Karpas-422 (cell line): ENCODE results near the gene RPRM. TPM values are rescaled to one million over a fixed set of nuclear protein-coding genes. Genes with fewer than 3 reads are reported as not detected.
"Not testable (repeated sequence)": the region's sequence is repeated elsewhere in the genome, so short reads cannot be mapped to it uniquely, and the experiment has no call there.

Experiments
- DNase-seq: peaks from one replicate; pipeline ENCODE4 v3.0.0-alpha.2; 2015
- H2AFZ ChIP-seq: fragments of 200-600 bp; sonication (generic); 2 replicates; pipeline ENCODE4 v1.6.1; 2014; ENCODE audit warnings: antibody characterized with exemption, low read length, mixed read lengths
- H3K27ac ChIP-seq: fragments of 200-600 bp; sonication (generic); 2 replicates; pipeline ENCODE4 v1.5.1; 2014; ENCODE audit warnings: mild to moderate bottlenecking, low read length, moderate library complexity
- H3K27me3 ChIP-seq: fragments of 200-600 bp; sonication (generic); 2 replicates; pipeline ENCODE4 v1.6.1; 2014; ENCODE audit warnings: low read length, mixed read lengths
- H3K36me3 ChIP-seq: fragments of 200-600 bp; sonication (generic); 2 replicates; pipeline ENCODE4 v1.6.1; 2014; ENCODE audit warnings: low read length, mixed read lengths; ENCODE audit not compliant: insufficient read depth
- H3K4me1 ChIP-seq: fragments of 200-600 bp; sonication (generic); 2 replicates; pipeline ENCODE4 v1.6.1; 2014; ENCODE audit warnings: mild to moderate bottlenecking, low read length, mixed read lengths
- H3K4me2 ChIP-seq: fragments of 200-600 bp; sonication (generic); 2 replicates; pipeline ENCODE4 v1.6.1; 2014; ENCODE audit warnings: low read length, low read depth, mild to moderate bottlenecking; ENCODE audit not compliant: poor library complexity, severe bottlenecking
- H3K4me3 ChIP-seq: fragments of 200-600 bp; sonication (generic); 2 replicates; pipeline ENCODE4 v1.5.1; 2014; ENCODE audit warnings: mild to moderate bottlenecking, antibody characterized with exemption, low read length, mixed read lengths
- H3K79me2 ChIP-seq: fragments of 200-600 bp; sonication (generic); 2 replicates; pipeline ENCODE4 v1.6.1; 2014; ENCODE audit warnings: mild to moderate bottlenecking, low read length, mixed read lengths
- H3K9ac ChIP-seq: fragments of 200-600 bp; sonication (generic); 2 replicates; pipeline ENCODE4 v1.6.0; 2014; ENCODE audit warnings: low read length
- H3K9me2 ChIP-seq: fragments of 200-600 bp; sonication (generic), shearing (Covaris generic); replicated peaks from 2 replicates; pipeline ENCODE4 v1.6.0; 2014; ENCODE audit warnings: mild to moderate bottlenecking, low read length, moderate library complexity; ENCODE audit not compliant: insufficient read depth
- H3K9me3 ChIP-seq: fragments of 300-700, 200-600 bp; sonication (generic); 2 replicates; pipeline ENCODE4 v1.6.1; 2014; ENCODE audit warnings: low read length, mixed read lengths
- H4K20me1 ChIP-seq: fragments of 200-600 bp; sonication (generic); 2 replicates; pipeline ENCODE4 v1.6.1; 2014; ENCODE audit warnings: mild to moderate bottlenecking, antibody characterized with exemption, low read length, low read depth; ENCODE audit not compliant: insufficient read depth
- total RNA-seq: library from RNA; depleted of rRNA; stranded (reverse); fragments of >200 nt; shearing (Covaris generic); gene quantifications from 2 replicates; pipeline ENCODE4 v1.2.3, GENCODE V29; 2014; ENCODE audit warnings: low replicate concordance; rRNA removed

The RPRM gene
- total RNA-seq = not detected in 2 replicates

GRCh38 chr2:153478289-153479261 is at the start of gene RPRM:
TSS of gene RPRM (minus strand) at chr2:153478762. CDS start at chr2:153478565, 197 bp downstream.
- no peak within 1 kb of the TSS for H3K4me3 ChIP-seq
- no peak within 1 kb of the TSS for H3K9ac ChIP-seq
- peak; percentile 51 for DNase-seq
- no peaks in the 10 kb centered on the region for H4K20me1 ChIP-seq
- peak within 1 kb of the TSS; percentile 39 for H3K4me2 ChIP-seq
- H3K27ac ChIP-seq = no peak within 1 kb of the TSS
- 0 out of 2 replicates have a peak, but pooled peaks cover 3% of the 10 kb centered on the region for H3K4me1 ChIP-seq
- H3K27me3 ChIP-seq = no peaks in the 10 kb centered on the region; the same call in 1 of the 2 replicates
- H3K79me2 ChIP-seq = no peaks in the 10 kb centered on the region
- no peak within 1 kb of the TSS for H2AFZ ChIP-seq
- H3K36me3 ChIP-seq = no peaks in the 10 kb centered on the region
- no peaks in the 10 kb centered on the region for H3K9me3 ChIP-seq
- no peaks in the 10 kb centered on the region for H3K9me2 ChIP-seq

GRCh38 chr2:153519257-153519875 is 40.8 kb upstream of the RPRM start:
- no peaks in the 10 kb centered on the region for H3K9me3 ChIP-seq
- no peaks in the 10 kb centered on the region for H3K36me3 ChIP-seq
- no peaks in the 10 kb centered on the region for H3K27me3 ChIP-seq
- no peaks in the 10 kb centered on the region for H3K79me2 ChIP-seq
- peak; percentile 83 for DNase-seq
- no peak overlapping the region for H3K9ac ChIP-seq
- no peaks in the 10 kb centered on the region for H3K9me2 ChIP-seq
- no peak overlapping the region for H3K27ac ChIP-seq
- no peak overlapping the region for H2AFZ ChIP-seq
- peaks cover 5% of the 10 kb centered on the region for H3K4me1 ChIP-seq
- H3K4me2 ChIP-seq = no peak overlapping the region
- no peaks in the 10 kb centered on the region for H4K20me1 ChIP-seq
- no peak overlapping the region for H3K4me3 ChIP-seq

GRCh38 chr2:153512331-153512730 is 33.8 kb upstream of the RPRM start:
- no peak for DNase-seq
- H3K36me3 ChIP-seq = no peaks in the 10 kb centered on the region
- H3K4me1 ChIP-seq = peaks cover 26% of the 10 kb centered on the region
- H3K9me2 ChIP-seq = no peaks in the 10 kb centered on the region
- no peaks in the 10 kb centered on the region for H4K20me1 ChIP-seq
- H3K4me3 ChIP-seq = no peak overlapping the region
- H3K79me2 ChIP-seq = no peaks in the 10 kb centered on the region
- H3K4me2 ChIP-seq = no peak overlapping the region
- no peaks in the 10 kb centered on the region; the same call in 1 of the 2 replicates for H3K9me3 ChIP-seq
- no peaks in the 10 kb centered on the region for H3K27me3 ChIP-seq
- no peak overlapping the region for H3K9ac ChIP-seq
- H3K27ac ChIP-seq = no peak overlapping the region
- no peak overlapping the region for H2AFZ ChIP-seq

GRCh38 chr2:153510996-153511395 is 32.4 kb upstream of the RPRM start:
- Histone ChIP-seq H2AFZ (no peak overlapping the region), H3K9ac (no peak overlapping the region), H3K27me3 (no peaks in the 10 kb centered on the region), H3K4me2 (no peak overlapping the region), H3K4me3 (no peak overlapping the region), H3K79me2 (no peaks in the 10 kb centered on the region), H3K9me2 (no peaks in the 10 kb centered on the region), H3K36me3 (no peaks in the 10 kb centered on the region), H3K4me1 (peaks cover 26% of the 10 kb centered on the region), H3K9me3 (no peaks in the 10 kb centered on the region; the same call in 1 of the 2 replicates), H3K27ac (no peak overlapping the region), H4K20me1 (no peaks in the 10 kb centered on the region)
- no peak for DNase-seq

GRCh38 chr2:153509133-153509532 is 30.6 kb upstream of the RPRM start:
- H3K27ac ChIP-seq = peak overlapping the region; percentile 53

GRCh38 chr2:153506499-153506898 is 27.9 kb upstream of the RPRM start:
- H3K9me2 ChIP-seq, H3K27ac ChIP-seq, H3K36me3 ChIP-seq, H4K20me1 ChIP-seq, H3K79me2 ChIP-seq, H3K9me3 ChIP-seq, DNase-seq, H3K4me2 ChIP-seq, H2AFZ ChIP-seq, H3K4me3 ChIP-seq, H3K27me3 ChIP-seq, H3K9ac ChIP-seq: not testable (repeated sequence)
- H3K4me1 ChIP-seq = peaks cover 26% of the 10 kb centered on the region

More at GRCh38 chr2:153509133-153509532, 30.6 kb upstream of the RPRM start:
- Histone ChIP-seq H3K79me2 (no peaks in the 10 kb centered on the region), H3K36me3 (no peaks in the 10 kb centered on the region), H3K9ac (peak overlapping the region; percentile 36), H4K20me1 (no peaks in the 10 kb centered on the region), H3K27me3 (no peaks in the 10 kb centered on the region), H2AFZ (peak overlapping the region; percentile 79; the same call in 1 of the 2 replicates), H3K9me3 (no peaks in the 10 kb centered on the region; the same call in 1 of the 2 replicates), H3K4me3 (peak overlapping the region; percentile 58), H3K4me2 (peak overlapping the region; percentile 79), H3K4me1 (peaks cover 26% of the 10 kb centered on the region), H3K9me2 (no peaks in the 10 kb centered on the region)
- DNase-seq = peak; percentile 73

- no peaks in the 10 kb centered on the region for H3K9me2 ChIP-seq
- no peak overlapping the region for H2AFZ ChIP-seq
- no peaks in the 10 kb centered on the region for H3K79me2 ChIP-seq
- H3K4me2 ChIP-seq = no peak overlapping the region
- no peaks in the 10 kb centered on the region for H3K27me3 ChIP-seq
- no peak for DNase-seq
- H3K9me3 ChIP-seq = no peaks in the 10 kb centered on the region
- H3K4me1 ChIP-seq = no peaks in the 10 kb centered on the region
- no peak overlapping the region for H3K4me3 ChIP-seq
- no peaks in the 10 kb centered on the region for H3K36me3 ChIP-seq
- no peaks in the 10 kb centered on the region for H4K20me1 ChIP-seq
- H3K27ac ChIP-seq = no peak overlapping the region
- no peak overlapping the region for H3K9ac ChIP-seq
Measured at GRCh38 chr2:153499439-153499838, 20.9 kb upstream of the RPRM start.
